GM12878 (cell line): ENCODE measurements around the gene H1-8.

Source experiments
- BRCA1 ChIP-seq: IDR thresholded peaks from 2 replicates; pipeline ENCODE4 v1.6.1; 2011; ENCODE audit warnings: low read depth, low read length, improper control_type of control experiment
- CBX5 ChIP-seq: sonication (generic); IDR thresholded peaks from 2 replicates; pipeline ENCODE4 v1.6.1; 2016; ENCODE audit warnings: low read depth, moderate library complexity, mild to moderate bottlenecking, inconsistent platforms
- PBX3 ChIP-seq: IDR thresholded peaks from 2 replicates; pipeline ENCODE4 v1.6.1; 2011; ENCODE audit warnings: mild to moderate bottlenecking, low read depth, low read length, moderate library complexity; ENCODE audit not compliant: insufficient replicate concordance
- RAD21 ChIP-seq: IDR thresholded peaks from 2 replicates; pipeline ENCODE4 v1.6.1; 2011; ENCODE audit warnings: mild to moderate bottlenecking, low read depth, low read length, moderate library complexity; ENCODE audit not compliant: insufficient read depth
- RCOR1 ChIP-seq: conservative IDR thresholded peaks from 2 replicates; pipeline ENCODE4 v1.6.1; 2012; ENCODE audit warnings: low read depth, low read length, improper control_type of control experiment
- RFX5 ChIP-seq: IDR thresholded peaks from 2 replicates; pipeline ENCODE4 v1.6.1; 2011; ENCODE audit warnings: low read depth, low read length, improper control_type of control experiment
- USF2 ChIP-seq: IDR thresholded peaks from 2 replicates; pipeline ENCODE4 v1.6.1; 2011; ENCODE audit warnings: low read depth, low read length, improper control_type of control experiment, borderline replicate concordance
- YY1 ChIP-seq: IDR thresholded peaks from 2 replicates; pipeline ENCODE4 v1.6.1; 2011; ENCODE audit warnings: low read depth, mild to moderate bottlenecking, low read length
- ZNF274 ChIP-seq: IDR thresholded peaks from one replicate; pipeline ENCODE4 v1.8.0; 2011; ENCODE audit not compliant: insufficient read length, insufficient read depth
- TF ChIP-seq, protein P1 (sequence below): IDR thresholded peaks from 2 replicates; pipeline ENCODE4 v1.6.1; 2011; ENCODE audit warnings: borderline replicate concordance, low read depth, mild to moderate bottlenecking, moderate library complexity, mixed read lengths, low read length; ENCODE audit not compliant: insufficient read depth; ENCODE audit errors: extremely low read length
- TF ChIP-seq, protein P2 (sequence below): IDR thresholded peaks from 2 replicates; pipeline ENCODE4 v1.6.1; 2012; ENCODE audit warnings: low read depth, low read length, improper control_type of control experiment
- TF ChIP-seq, protein P3 (sequence below), 3 experiments: IDR thresholded peaks in 2 of 3; conservative IDR thresholded peaks in 1 of 3; 2 replicates each; pipeline ENCODE4 v1.5.1; 2011; ENCODE audit warnings: low read depth in 3 of 3, low read length in 3 of 3, mild to moderate bottlenecking in 3 of 3, control low read depth in 2 of 3, moderate library complexity in 2 of 3, inconsistent platforms in 1 of 3, mixed read lengths in 1 of 3; ENCODE audit not compliant: control insufficient read depth in 2 of 3, insufficient read depth in 1 of 3; ENCODE audit errors: extremely low read depth in 1 of 3

DNA sequence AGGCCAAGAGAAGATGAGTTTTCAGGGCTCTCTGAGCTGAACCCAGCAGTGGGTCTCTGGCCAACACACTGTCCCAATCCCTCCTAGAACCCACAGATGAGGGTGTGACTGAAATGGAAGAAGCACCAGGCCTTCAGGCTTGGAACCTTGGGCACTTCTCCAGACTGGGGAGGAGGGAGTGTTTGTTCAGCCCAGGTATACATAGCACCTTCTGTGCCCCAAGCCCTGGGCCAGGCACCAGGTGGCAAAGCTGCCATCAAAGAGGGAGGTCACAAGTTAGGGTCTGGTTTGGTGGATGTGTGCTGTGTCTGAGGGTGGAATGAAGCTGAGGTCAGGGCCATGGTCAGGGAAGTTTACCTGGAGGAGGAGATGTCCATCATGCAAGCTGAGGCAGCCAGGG, 30.4 kb upstream of the H1-8 start:
- TF ChIP-seq PBX3: no peak
- TF ChIP-seq, protein P1, sequence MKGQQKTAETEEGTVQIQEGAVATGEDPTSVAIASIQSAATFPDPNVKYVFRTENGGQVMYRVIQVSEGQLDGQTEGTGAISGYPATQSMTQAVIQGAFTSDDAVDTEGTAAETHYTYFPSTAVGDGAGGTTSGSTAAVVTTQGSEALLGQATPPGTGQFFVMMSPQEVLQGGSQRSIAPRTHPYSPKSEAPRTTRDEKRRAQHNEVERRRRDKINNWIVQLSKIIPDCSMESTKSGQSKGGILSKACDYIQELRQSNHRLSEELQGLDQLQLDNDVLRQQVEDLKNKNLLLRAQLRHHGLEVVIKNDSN: no peak
- TF ChIP-seq, protein P2, sequence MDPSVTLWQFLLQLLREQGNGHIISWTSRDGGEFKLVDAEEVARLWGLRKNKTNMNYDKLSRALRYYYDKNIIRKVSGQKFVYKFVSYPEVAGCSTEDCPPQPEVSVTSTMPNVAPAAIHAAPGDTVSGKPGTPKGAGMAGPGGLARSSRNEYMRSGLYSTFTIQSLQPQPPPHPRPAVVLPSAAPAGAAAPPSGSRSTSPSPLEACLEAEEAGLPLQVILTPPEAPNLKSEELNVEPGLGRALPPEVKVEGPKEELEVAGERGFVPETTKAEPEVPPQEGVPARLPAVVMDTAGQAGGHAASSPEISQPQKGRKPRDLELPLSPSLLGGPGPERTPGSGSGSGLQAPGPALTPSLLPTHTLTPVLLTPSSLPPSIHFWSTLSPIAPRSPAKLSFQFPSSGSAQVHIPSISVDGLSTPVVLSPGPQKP: no peak
- TF ChIP-seq YY1: no peak
- TF ChIP-seq RFX5: no peak
- no peak for TF ChIP-seq BRCA1
- TF ChIP-seq, protein P3, sequence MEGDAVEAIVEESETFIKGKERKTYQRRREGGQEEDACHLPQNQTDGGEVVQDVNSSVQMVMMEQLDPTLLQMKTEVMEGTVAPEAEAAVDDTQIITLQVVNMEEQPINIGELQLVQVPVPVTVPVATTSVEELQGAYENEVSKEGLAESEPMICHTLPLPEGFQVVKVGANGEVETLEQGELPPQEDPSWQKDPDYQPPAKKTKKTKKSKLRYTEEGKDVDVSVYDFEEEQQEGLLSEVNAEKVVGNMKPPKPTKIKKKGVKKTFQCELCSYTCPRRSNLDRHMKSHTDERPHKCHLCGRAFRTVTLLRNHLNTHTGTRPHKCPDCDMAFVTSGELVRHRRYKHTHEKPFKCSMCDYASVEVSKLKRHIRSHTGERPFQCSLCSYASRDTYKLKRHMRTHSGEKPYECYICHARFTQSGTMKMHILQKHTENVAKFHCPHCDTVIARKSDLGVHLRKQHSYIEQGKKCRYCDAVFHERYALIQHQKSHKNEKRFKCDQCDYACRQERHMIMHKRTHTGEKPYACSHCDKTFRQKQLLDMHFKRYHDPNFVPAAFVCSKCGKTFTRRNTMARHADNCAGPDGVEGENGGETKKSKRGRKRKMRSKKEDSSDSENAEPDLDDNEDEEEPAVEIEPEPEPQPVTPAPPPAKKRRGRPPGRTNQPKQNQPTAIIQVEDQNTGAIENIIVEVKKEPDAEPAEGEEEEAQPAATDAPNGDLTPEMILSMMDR (IDR thresholded peaks at IDR 0.05 in 2 of 3, conservative IDR thresholded peaks at IDR 0.05 in 1 of 3; ENCODE audit: control insufficient read depth in 2 of 3, extremely low read depth in 1 of 3, insufficient read depth in 1 of 3, low read depth in 3 of 3, low read length in 3 of 3): no peak
- TF ChIP-seq RCOR1: no peak
- no peak for TF ChIP-seq USF2
- no peak for TF ChIP-seq RAD21
- no peak for TF ChIP-seq CBX5
- no peak for TF ChIP-seq ZNF274
